HG03025 (cell line): ENCODE measurements around the gene SPATA2.
"Not testable (repeated sequence)": the region's sequence is repeated elsewhere in the genome, so short reads cannot be mapped to it uniquely, and the experiment has no call there.

ENCODE experiments used
- ATAC-seq: cut with Tn5 transposase; IDR thresholded peaks from one replicate; pipeline ENCODE4 v1.9.1; 2021; ENCODE audit warnings: mild to moderate bottlenecking, moderate library complexity; ENCODE audit not compliant: unreplicated experiment, low FRiP score

The SPATA2 gene

GRCh38 chr20:49905415-49906091 lies 9.8 kb downstream of the SPATA2 start:
- no peak for ATAC-seq

GRCh38 chr20:49904440-49905214 lies 10.7 kb downstream of the SPATA2 start:
- ATAC-seq, result no peak

- no peak for ATAC-seq
These were observed 13.7 kb downstream of the SPATA2 start for GRCh38 chr20:49901588-49901987.

- ATAC-seq, result no peak
These were observed 15.6 kb downstream of the SPATA2 start for GRCh38 chr20:49899541-49900383.

- ATAC-seq, result no peak
These were observed 19.1 kb downstream of the SPATA2 start for GRCh38 chr20:49896204-49896603.

GRCh38 chr20:49895474-49896093 lies 19.7 kb downstream of the SPATA2 start:
- not testable (repeated sequence) for ATAC-seq

GRCh38 chr20:49894073-49894470 lies 21.3 kb downstream of the SPATA2 start:
- no peak for ATAC-seq

- no peak for ATAC-seq
These were observed 21.9 kb downstream of the SPATA2 start for GRCh38 chr20:49893242-49894072.

GRCh38 chr20:49892817-49893216 lies 22.5 kb downstream of the SPATA2 start:
- ATAC-seq, result no peak

- ATAC-seq, result no peak
These were observed 23.1 kb downstream of the SPATA2 start for GRCh38 chr20:49892260-49892659.

GRCh38 chr20:49891476-49892110 lies 23.7 kb downstream of the SPATA2 start:
- ATAC-seq, result no peak

GRCh38 chr20:49890471-49891361 lies 24.6 kb downstream of the SPATA2 start:
- ATAC-seq, result no peak

GRCh38 chr20:49889935-49890333 lies 25.4 kb downstream of the SPATA2 start:
- ATAC-seq, result no peak

- no peak for ATAC-seq
These were observed 26.1 kb downstream of the SPATA2 start for GRCh38 chr20:49889001-49889934.

- no peak for ATAC-seq
These were observed 26.9 kb downstream of the SPATA2 start for GRCh38 chr20:49888212-49889000.
